ENCODE data around the gene AMTN.
"Not testable (repeated sequence)": the region's sequence is repeated elsewhere in the genome, so short reads cannot be mapped to it uniquely, and the experiment has no call there.

The AMTN gene

DNA sequence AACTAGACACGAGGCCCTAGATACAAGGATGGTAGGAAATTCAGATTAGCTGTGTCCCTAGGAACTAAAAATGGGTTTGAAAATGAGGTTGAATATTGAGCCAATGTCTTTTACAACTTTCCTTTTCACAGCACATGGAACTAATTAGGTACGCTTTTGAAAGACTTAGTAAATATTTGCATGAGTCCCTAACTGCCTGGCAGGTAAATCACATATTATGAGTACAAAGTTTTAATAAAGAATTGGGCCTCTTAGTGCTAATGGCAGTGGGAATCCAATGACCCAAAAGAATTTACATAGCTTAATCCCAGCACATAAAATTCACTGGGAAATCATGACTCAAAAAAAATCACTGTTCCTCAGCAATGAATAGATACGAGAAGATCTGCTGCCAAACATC is 29.6 kb upstream of the AMTN start:
- no peaks in the 10 kb centered on the region for H3K9me2 ChIP-seq (ENCODE audit: low read depth, low read length)
- no peaks in the 10 kb centered on the region for H3F3A ChIP-seq (ENCODE audit: insufficient read depth, low read length)

DNA sequence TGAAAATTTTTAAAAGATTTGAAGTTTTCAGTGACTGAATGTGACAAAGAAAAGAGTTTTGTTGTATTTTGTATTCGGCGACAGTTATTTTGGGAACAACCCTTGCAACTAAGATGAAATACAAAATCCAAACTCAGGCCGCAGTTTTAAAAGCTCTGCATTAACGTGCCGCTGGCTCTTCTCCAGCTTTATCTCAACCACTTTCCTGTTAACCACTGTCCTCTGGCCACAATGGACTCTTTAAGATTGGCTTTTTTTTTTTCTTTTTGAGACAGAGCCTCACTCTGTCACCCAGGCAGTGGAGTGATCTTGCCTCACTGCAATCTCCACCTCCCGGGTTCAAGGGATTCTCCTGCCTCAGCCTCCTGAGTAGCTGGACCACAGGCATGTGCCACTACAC is 22.1 kb upstream of the AMTN start:
- no peaks in the 10 kb centered on the region for H3K9me2 ChIP-seq (ENCODE audit: low read depth, low read length)
- no peaks in the 10 kb centered on the region for H4K20me1 ChIP-seq (ENCODE audit: insufficient read depth, low read length)
- TF ChIP-seq EZH2 (IDR thresholded peaks at IDR 0.05; ENCODE audit: borderline replicate concordance, low read length): no peak
- TF ChIP-seq, protein P1, sequence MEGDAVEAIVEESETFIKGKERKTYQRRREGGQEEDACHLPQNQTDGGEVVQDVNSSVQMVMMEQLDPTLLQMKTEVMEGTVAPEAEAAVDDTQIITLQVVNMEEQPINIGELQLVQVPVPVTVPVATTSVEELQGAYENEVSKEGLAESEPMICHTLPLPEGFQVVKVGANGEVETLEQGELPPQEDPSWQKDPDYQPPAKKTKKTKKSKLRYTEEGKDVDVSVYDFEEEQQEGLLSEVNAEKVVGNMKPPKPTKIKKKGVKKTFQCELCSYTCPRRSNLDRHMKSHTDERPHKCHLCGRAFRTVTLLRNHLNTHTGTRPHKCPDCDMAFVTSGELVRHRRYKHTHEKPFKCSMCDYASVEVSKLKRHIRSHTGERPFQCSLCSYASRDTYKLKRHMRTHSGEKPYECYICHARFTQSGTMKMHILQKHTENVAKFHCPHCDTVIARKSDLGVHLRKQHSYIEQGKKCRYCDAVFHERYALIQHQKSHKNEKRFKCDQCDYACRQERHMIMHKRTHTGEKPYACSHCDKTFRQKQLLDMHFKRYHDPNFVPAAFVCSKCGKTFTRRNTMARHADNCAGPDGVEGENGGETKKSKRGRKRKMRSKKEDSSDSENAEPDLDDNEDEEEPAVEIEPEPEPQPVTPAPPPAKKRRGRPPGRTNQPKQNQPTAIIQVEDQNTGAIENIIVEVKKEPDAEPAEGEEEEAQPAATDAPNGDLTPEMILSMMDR (IDR thresholded peaks at IDR 0.05; ENCODE audit: low read length): no peak

More for the DNA sequence above, 29.6 kb upstream of the AMTN start:
- no peak overlapping the region for H3K9ac ChIP-seq (ENCODE audit: low read length)
- no peaks in the 10 kb centered on the region for H3K79me2 ChIP-seq (ENCODE audit: insufficient read depth, low read length)
- no peaks in the 10 kb centered on the region for H3K36me3 ChIP-seq (ENCODE audit: insufficient read depth, low read length)
- no peak overlapping the region for H3K27ac ChIP-seq (ENCODE audit: low read depth, low read length, poor library complexity, severe bottlenecking)
- TF ChIP-seq, protein P1 (IDR thresholded peaks at IDR 0.05; ENCODE audit: low read length): no peak
- no peak for TF ChIP-seq EZH2 (IDR thresholded peaks at IDR 0.05; ENCODE audit: borderline replicate concordance, low read length)
- no peaks in the 10 kb centered on the region for H3K9me3 ChIP-seq (ENCODE audit: low read length)
- no peaks in the 10 kb centered on the region for H4K20me1 ChIP-seq (ENCODE audit: insufficient read depth, low read length)
- H3K27me3 ChIP-seq (ENCODE audit: insufficient read depth, low read length): no peaks in the 10 kb centered on the region
- no peak overlapping the region for H3K4me3 ChIP-seq (ENCODE audit: low read depth, low read length, poor library complexity, severe bottlenecking)
- no peak overlapping the region for H2AFZ ChIP-seq (ENCODE audit: low read length)
- H3K4me1 ChIP-seq (ENCODE audit: insufficient read depth, low read length, severe bottlenecking): peaks cover 3% of the 10 kb centered on the region
- no peak overlapping the region for H3K4me2 ChIP-seq (ENCODE audit: low read length)

DNA sequence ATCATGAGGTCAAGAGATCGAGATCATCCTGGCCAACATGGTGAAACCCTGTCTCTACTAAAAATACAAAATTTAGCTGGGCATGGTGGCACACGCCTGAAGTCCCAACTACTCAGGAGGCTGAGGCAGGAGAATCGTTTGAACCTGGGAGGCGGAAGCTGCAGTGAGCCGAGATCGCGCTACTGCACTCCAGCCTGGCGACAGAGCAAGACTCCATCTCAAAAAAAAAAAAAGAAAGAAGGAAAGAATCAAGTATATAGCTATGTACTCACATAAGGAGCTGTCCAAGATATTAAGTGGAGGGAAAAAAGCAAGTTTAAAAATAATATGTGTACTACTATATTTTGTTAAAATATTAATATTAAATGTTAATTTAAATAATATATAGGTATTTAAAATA is 16.5 kb upstream of the AMTN start:
- not testable (repeated sequence) for H3K79me2 ChIP-seq (ENCODE audit: insufficient read depth, low read length); H3K9me2 ChIP-seq (ENCODE audit: low read depth, low read length); H3K4me2 ChIP-seq (ENCODE audit: low read length); H3F3A ChIP-seq (ENCODE audit: insufficient read depth, low read length); H3K36me3 ChIP-seq (ENCODE audit: insufficient read depth, low read length); H3K4me1 ChIP-seq (ENCODE audit: insufficient read depth, low read length, severe bottlenecking); H4K20me1 ChIP-seq (ENCODE audit: insufficient read depth, low read length); H3K4me3 ChIP-seq (ENCODE audit: low read depth, low read length, poor library complexity, severe bottlenecking); H3K9me3 ChIP-seq (ENCODE audit: low read length); H3K9ac ChIP-seq (ENCODE audit: low read length); H3K27ac ChIP-seq (ENCODE audit: low read depth, low read length, poor library complexity, severe bottlenecking); H3K27me3 ChIP-seq (ENCODE audit: insufficient read depth, low read length); H2AFZ ChIP-seq (ENCODE audit: low read length)

More for the DNA sequence above, 22.1 kb upstream of the AMTN start:
- Histone ChIP-seq H3K9ac (ENCODE audit: low read length) (no peak overlapping the region), H3K4me1 (ENCODE audit: insufficient read depth, low read length, severe bottlenecking) (no peaks in the 10 kb centered on the region), H3F3A (ENCODE audit: insufficient read depth, low read length) (no peaks in the 10 kb centered on the region), H3K36me3 (ENCODE audit: insufficient read depth, low read length) (no peaks in the 10 kb centered on the region), H3K4me2 (ENCODE audit: low read length) (no peak overlapping the region), H3K27ac (ENCODE audit: low read depth, low read length, poor library complexity, severe bottlenecking) (no peak overlapping the region), H3K79me2 (ENCODE audit: insufficient read depth, low read length) (no peaks in the 10 kb centered on the region), H3K9me3 (ENCODE audit: low read length) (no peaks in the 10 kb centered on the region), H2AFZ (ENCODE audit: low read length) (no peak overlapping the region), H3K27me3 (ENCODE audit: insufficient read depth, low read length) (no peaks in the 10 kb centered on the region), H3K4me3 (ENCODE audit: low read depth, low read length, poor library complexity, severe bottlenecking) (no peak overlapping the region)

DNA sequence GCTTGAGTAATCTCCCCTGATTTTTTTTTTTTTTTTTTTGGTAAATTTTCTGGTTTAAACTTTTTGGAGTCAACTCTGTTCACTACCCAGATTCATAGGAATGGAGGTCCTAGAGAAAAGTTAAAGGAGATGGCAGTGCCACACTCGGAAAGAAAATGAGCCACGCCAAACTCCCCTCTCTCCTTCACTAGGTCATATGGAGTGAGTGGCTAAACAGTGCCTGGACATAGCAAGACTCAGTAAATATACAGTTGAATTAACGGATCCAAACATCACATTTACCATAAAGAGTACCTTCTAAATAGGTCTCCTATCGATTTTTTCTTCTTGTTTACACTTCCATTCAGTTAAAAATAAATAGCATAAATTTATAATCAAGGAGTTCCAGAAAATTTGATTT is 13.6 kb upstream of the AMTN start:
- Histone ChIP-seq H3K27me3 (ENCODE audit: insufficient read depth, low read length) (no peaks in the 10 kb centered on the region), H3K9ac (ENCODE audit: low read length) (no peak overlapping the region), H3F3A (ENCODE audit: insufficient read depth, low read length) (no peaks in the 10 kb centered on the region), H3K4me1 (ENCODE audit: insufficient read depth, low read length, severe bottlenecking) (no peaks in the 10 kb centered on the region), H3K9me2 (ENCODE audit: low read depth, low read length) (no peaks in the 10 kb centered on the region), H3K27ac (ENCODE audit: low read depth, low read length, poor library complexity, severe bottlenecking) (no peak overlapping the region), H3K4me3 (ENCODE audit: low read depth, low read length, poor library complexity, severe bottlenecking) (no peak overlapping the region), H4K20me1 (ENCODE audit: insufficient read depth, low read length) (no peaks in the 10 kb centered on the region), H3K79me2 (ENCODE audit: insufficient read depth, low read length) (no peaks in the 10 kb centered on the region), H3K36me3 (ENCODE audit: insufficient read depth, low read length) (no peaks in the 10 kb centered on the region), H3K4me2 (ENCODE audit: low read length) (no peak overlapping the region), H2AFZ (ENCODE audit: low read length) (no peak overlapping the region; the same call in 1 of the 2 replicates), H3K9me3 (ENCODE audit: low read length) (no peaks in the 10 kb centered on the region)
- TF ChIP-seq, protein P1 (IDR thresholded peaks at IDR 0.05; ENCODE audit: low read length): no peak
- no peak for TF ChIP-seq EZH2 (IDR thresholded peaks at IDR 0.05; ENCODE audit: borderline replicate concordance, low read length)
